Fibroblast of mammary gland (primary cell): ENCODE data around the gene CCDC175.

Experiments used
- DNase-seq: peaks from one replicate; pipeline ENCODE4 v3.0.0-alpha.2; 2010; ENCODE audit warnings: low read depth
- H3K4me3 ChIP-seq: 2 replicates; pipeline ENCODE4 v1.5.1; 2011; ENCODE audit warnings: low read depth, mild to moderate bottlenecking, low read length, moderate library complexity; ENCODE audit not compliant: control insufficient read depth
- CTCF ChIP-seq: conservative IDR thresholded peaks from 2 replicates; pipeline ENCODE4 v1.5.1; 2011; ENCODE audit warnings: low read depth, low read length, inconsistent platforms; ENCODE audit not compliant: control insufficient read depth, insufficient read depth

CCDC175 gene

GRCh38 chr14:59530349-59530748 is 46.3 kb downstream of the CCDC175 start:
- TF ChIP-seq CTCF, result no peak
- DNase-seq, result no peak
- H3K4me3 ChIP-seq, result no peak overlapping the region

DNA sequence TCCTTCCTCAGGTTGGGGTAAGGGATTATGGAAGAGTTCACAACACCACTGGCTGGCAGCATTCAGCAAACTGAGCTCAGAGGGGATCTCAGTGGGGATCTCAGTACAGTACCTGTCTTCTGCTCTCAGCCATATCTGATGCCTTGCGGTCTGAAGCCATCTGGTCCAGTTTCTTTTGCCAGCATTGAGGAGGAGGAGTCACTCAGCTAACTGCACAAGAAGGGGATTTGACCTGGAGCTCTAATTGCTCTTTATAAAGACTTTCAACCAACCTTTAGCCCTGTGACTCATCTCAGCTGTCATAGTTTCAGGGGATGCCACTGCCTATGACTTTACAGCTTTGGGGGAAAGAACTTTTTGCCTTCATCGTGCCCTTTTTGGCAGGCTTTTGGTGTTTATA is 47.4 kb downstream of the CCDC175 start:
- no peak for DNase-seq
- no peak for TF ChIP-seq CTCF

DNA sequence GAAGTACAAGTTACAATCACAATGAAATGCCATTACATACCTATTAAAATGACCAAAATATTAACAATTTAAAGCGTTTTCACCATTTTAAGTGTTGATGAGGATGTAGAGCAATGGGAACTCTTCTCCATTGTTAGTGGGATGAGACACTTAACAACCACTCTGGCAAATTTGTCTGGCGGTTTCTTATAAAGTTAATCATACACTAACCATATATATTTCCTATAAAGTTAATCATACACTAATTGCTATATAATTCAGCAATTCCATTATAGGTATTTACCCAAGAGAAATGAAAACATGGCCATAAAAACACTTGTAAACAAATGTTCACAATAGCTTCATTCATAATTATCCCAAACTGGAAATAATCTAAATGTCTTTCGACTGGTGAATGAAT is 56.4 kb downstream of the CCDC175 start:
- no peak overlapping the region for H3K4me3 ChIP-seq
- TF ChIP-seq CTCF, result no peak
- DNase-seq, result no peak

More for the DNA sequence above, 47.4 kb downstream of the CCDC175 start:
- H3K4me3 ChIP-seq, result no peak overlapping the region

DNA sequence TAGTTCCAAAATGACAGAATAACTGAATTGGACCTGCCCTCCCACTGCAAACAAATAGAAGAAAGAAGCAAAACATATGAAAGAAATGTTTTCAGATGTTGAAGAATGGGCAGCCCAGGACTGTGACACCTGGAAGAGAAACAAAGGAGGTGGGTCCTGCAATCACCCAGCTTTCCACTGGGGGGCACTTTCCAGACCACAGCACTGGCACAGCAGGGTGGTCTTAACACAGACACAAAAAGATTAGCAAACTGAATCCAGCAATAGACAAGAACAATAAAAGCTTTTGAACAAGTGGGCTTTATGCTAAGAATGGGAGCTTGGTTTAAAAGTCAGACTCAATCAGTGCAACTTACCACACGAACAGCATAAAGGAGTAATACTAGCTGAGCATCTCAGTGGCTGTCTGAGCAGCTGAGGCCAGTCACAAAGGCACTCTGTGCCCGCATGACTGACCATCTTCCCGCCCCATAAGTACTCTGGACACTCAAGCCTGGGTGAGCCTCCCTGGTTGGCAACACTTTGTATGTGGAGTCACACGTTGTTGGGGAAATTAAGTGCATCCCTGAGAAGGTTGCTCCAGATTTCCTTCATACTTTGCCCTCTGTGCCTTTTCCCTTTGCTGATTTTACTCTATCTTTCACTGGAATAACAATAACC is 64.6 kb downstream of the CCDC175 start:
- peak; percentile 59 for TF ChIP-seq CTCF
- no peak overlapping the region for H3K4me3 ChIP-seq
- DNase-seq, result no peak

GRCh38 chr14:59510966-59511365 is 65.6 kb downstream of the CCDC175 start:
- TF ChIP-seq CTCF, result no peak
- no peak for DNase-seq
- no peak overlapping the region for H3K4me3 ChIP-seq

DNA sequence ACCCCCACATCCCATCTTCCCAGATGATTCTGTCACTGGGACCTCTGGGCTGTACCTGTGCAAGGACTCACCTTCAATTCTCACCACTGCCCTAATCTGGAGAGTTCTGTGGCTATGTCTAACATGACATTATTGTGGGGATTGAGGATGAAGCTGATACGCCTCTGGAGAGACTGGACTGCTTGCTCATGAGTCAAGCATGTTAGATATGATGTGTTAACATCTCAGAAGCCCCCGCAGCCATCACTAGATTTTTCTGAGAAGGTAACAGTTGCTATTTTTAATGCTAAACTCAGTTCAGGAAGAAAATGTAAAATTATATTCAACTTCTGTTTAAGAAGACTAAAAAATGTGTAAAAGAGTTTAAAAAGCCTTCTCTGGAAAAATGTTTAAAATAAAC is 66.6 kb downstream of the CCDC175 start:
- no peak for DNase-seq
- TF ChIP-seq CTCF, result no peak
- no peak overlapping the region for H3K4me3 ChIP-seq

DNA sequence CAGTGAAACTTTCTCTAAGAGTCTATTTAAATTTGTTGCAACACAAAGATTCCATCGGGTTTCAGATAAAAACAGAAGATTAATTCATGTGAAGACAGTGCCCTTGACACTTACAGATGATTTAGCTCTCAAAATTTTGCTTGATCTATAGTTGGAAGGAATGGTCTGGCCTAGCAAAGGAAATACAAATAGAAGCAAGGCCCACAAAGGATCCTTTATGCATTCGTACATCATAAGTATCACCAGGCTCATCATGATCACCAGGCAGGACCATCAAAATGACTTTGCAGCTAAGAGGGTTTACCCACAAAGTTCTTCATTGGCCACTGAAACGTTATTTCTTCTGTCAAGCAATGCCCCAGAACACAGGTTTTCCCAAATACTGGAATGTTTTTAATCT is 67.5 kb downstream of the CCDC175 start:
- H3K4me3 ChIP-seq, result no peak overlapping the region
- no peak for DNase-seq
- no peak for TF ChIP-seq CTCF
